Brain microvascular endothelial cell (primary cell): ENCODE measurements around the gene CPZ.
A peak's percentile ranks its signal among the peaks of the same experiment; 100 is the strongest.

ENCODE experiments used
- DNase-seq: peaks from one replicate; pipeline ENCODE4 v3.0.0-alpha.2; 2020
- H3K27ac ChIP-seq: fragments of 250-450 bp; sonication (Bioruptor Pico); 2 replicates; pipeline ENCODE4 v1.5.1; 2020; ENCODE audit warnings: mild to moderate bottlenecking, moderate library complexity
- H3K27me3 ChIP-seq: fragments of 250-450 bp; sonication (Bioruptor Pico); replicated peaks from 2 replicates; pipeline ENCODE4 v1.5.1; 2020; ENCODE audit warnings: mild to moderate bottlenecking
- H3K36me3 ChIP-seq: fragments of 250-450 bp; sonication (Bioruptor Pico); replicated peaks from 2 replicates; pipeline ENCODE4 v1.5.1; 2020; ENCODE audit warnings: mild to moderate bottlenecking
- H3K4me3 ChIP-seq: 2 replicates; pipeline ENCODE4 v1.5.1; 2011; ENCODE audit warnings: low read depth, mild to moderate bottlenecking, control low read depth, low read length, moderate library complexity
- CTCF ChIP-seq: IDR thresholded peaks from 2 replicates; pipeline ENCODE4 v1.5.1; 2011; ENCODE audit warnings: low read depth, mild to moderate bottlenecking, moderate library complexity, low read length, control low read depth, inconsistent platforms; ENCODE audit errors: missing control alignments
- in situ Hi-C: cut with HindIII; loops from 2 replicates; pipeline ENCODE4 v1.10.0; 2017; ENCODE audit warnings: low sequenced_read_pairs, low pct_ligation_motif_present

The CPZ gene

GRCh38 chr4:8606966-8607365 lies 14.4 kb downstream of the CPZ start:
- Histone ChIP-seq H3K27ac (no peak overlapping the region), H3K27me3 (no peaks in the 10 kb centered on the region), H3K4me3 (no peak overlapping the region), H3K36me3 (no peaks in the 10 kb centered on the region)
- no peak for TF ChIP-seq CTCF
- in situ Hi-C loops: no loop called here
- DNase-seq: no peak

GRCh38 chr4:8607603-8608481 lies 15.3 kb downstream of the CPZ start:
- Histone ChIP-seq H3K36me3 (no peaks in the 10 kb centered on the region), H3K27ac (no peak overlapping the region), H3K27me3 (no peaks in the 10 kb centered on the region), H3K4me3 (no peak overlapping the region)
- in situ Hi-C loops: no loop called here
- TF ChIP-seq CTCF: peak; percentile 88
- no peak for DNase-seq

GRCh38 chr4:8608714-8609391 lies 16.3 kb downstream of the CPZ start:
- in situ Hi-C loops: no loop called here
- H3K4me3 ChIP-seq: no peak overlapping the region
- H3K36me3 ChIP-seq: no peaks in the 10 kb centered on the region
- no peak for TF ChIP-seq CTCF
- DNase-seq: no peak
- no peaks in the 10 kb centered on the region for H3K27me3 ChIP-seq
- H3K27ac ChIP-seq: no peak overlapping the region

GRCh38 chr4:8609406-8609805 lies 16.8 kb downstream of the CPZ start:
- no peak overlapping the region for H3K4me3 ChIP-seq
- H3K27me3 ChIP-seq: no peaks in the 10 kb centered on the region
- DNase-seq: no peak
- no peaks in the 10 kb centered on the region for H3K36me3 ChIP-seq
- no peak for TF ChIP-seq CTCF
- in situ Hi-C loops: no loop called here
- H3K27ac ChIP-seq: no peak overlapping the region

GRCh38 chr4:8609824-8610350 lies 17.3 kb downstream of the CPZ start:
- Histone ChIP-seq H3K36me3 (no peaks in the 10 kb centered on the region), H3K4me3 (no peak overlapping the region), H3K27ac (no peak overlapping the region), H3K27me3 (no peaks in the 10 kb centered on the region)
- in situ Hi-C loops: no loop called here
- DNase-seq: no peak
- no peak for TF ChIP-seq CTCF
